Motor neuron (in vitro differentiated cells): ENCODE data around the gene CD4. TPM values are rescaled to one million over a fixed set of nuclear protein-coding genes. Genes with fewer than 3 reads are reported as not detected.
A peak's percentile ranks its signal among the peaks of the same experiment; 100 is the strongest.

Experiments used
- ATAC-seq, 8 experiments: fragments of 200-7000 bp; cut with Tn5 transposase; replicated peaks in 6 of 8; 2 replicates each; pipeline ENCODE4 v1.8.0; 2021; ENCODE audit warnings: mild to moderate bottlenecking in 8 of 8, moderate library complexity in 8 of 8
- H3K27ac ChIP-seq, 2 donors: fragments of 250-450 bp; sonication (Bioruptor Pico); 2 replicates each; pipeline ENCODE4 v1.9.0; 2021; ENCODE audit warnings: antibody characterized with exemption in 2 of 2, mild to moderate bottlenecking in 2 of 2, moderate library complexity in 1 of 2
- H3K4me1 ChIP-seq, 2 donors: fragments of 250-450 bp; sonication (Bioruptor Pico); replicated peaks in 1 of 2; 2 replicates each; pipeline ENCODE4 v1.6.1; 2021; ENCODE audit warnings: antibody characterized with exemption in 2 of 2, mild to moderate bottlenecking in 2 of 2, moderate library complexity in 1 of 2
- H3K4me3 ChIP-seq, 5 donors: fragments of 250-450 bp; sonication (Bioruptor Pico); 2 replicates each; pipeline ENCODE4 v1.9.0; 2021; ENCODE audit warnings: antibody characterized with exemption in 5 of 5, mild to moderate bottlenecking in 5 of 5, moderate library complexity in 4 of 5
- WGBS, 10 experiments: fragments of 450-650 bp; shearing (Covaris generic); methylation state at CpG; one replicate each; pipeline ENCODE4 v1.0.0; 2022; 5-methylcytosine and 5-hydroxymethylcytosine counted together
- in situ Hi-C, 9 experiments: fragments of 400-800 bp; cut with MboI; loops; one replicate each; pipeline ENCODE4 v1.15.0; 2021; ENCODE audit warnings: low sequenced_read_pairs in 9 of 9, low pct_unique_long_range_greater_than_20kb in 2 of 9; ENCODE audit not compliant: unreplicated experiment in 9 of 9
- total RNA-seq, 8 experiments: library from RNA; unstranded; fragments of 300-600 nt; gene quantifications; 2 replicates each; pipeline versions ENCODE4 v1.2.3 to v1.2.4, GENCODE V29; 2022

Gene CD4
- total RNA-seq, 8 experiments from 2014 or later = 0.49 to 2.8 (median 1.1) TPM

- WGBS, 10 experiments = 70 to 100% (median 90%) methylated on average over 1 to 6 of the region's 12 CpGs; no CpG with 5 or more reads in 4 of the 10 experiments
- Histone ChIP-seq H3K4me3 (no peak overlapping the region), H3K27ac (no peak overlapping the region), H3K4me1 (peaks cover 17 to 18% of the 10 kb centered on the region in 2 donors)
- no peak for ATAC-seq
- in situ Hi-C loops = loop anchor here in 1 of 9 experiments (25.0 kb wide), 1 partner anchor 94 kb away; no protein-coding TSS in a partner anchor
Measured at GRCh38 chr12:6831450-6831995, 42.2 kb downstream of the CD4 start.

- in situ Hi-C loops = loop anchor here in 1 of 9 experiments (25.0 kb wide), 1 partner anchor 95 kb away; no protein-coding TSS in a partner anchor
- ATAC-seq = no peak
- WGBS, 10 experiments = 91 to 100% (median 98%) methylated on average over 3 to 4 of the region's 4 CpGs; no CpG with 5 or more reads in 4 of the 10 experiments
- no peak overlapping the region for H3K27ac ChIP-seq
- no peak overlapping the region for H3K4me3 ChIP-seq
- H3K4me1 ChIP-seq = peaks cover 11 to 12% of the 10 kb centered on the region in 2 donors
Measured at GRCh38 chr12:6832125-6832524, 42.8 kb downstream of the CD4 start.

GRCh38 chr12:6833189-6833890 is 44.0 kb downstream of the CD4 start:
- H3K27ac ChIP-seq = no peak overlapping the region
- no peak overlapping the region for H3K4me3 ChIP-seq
- peaks cover 9% of the 10 kb centered on the region in 2 donors for H3K4me1 ChIP-seq
- no peak for ATAC-seq
- in situ Hi-C loops = loop anchor here in 1 of 9 experiments (25.0 kb wide), 1 partner anchor 96 kb away; no protein-coding TSS in a partner anchor
- WGBS, 10 experiments = 60 to 100% (median 93%) methylated on average over 1 to 5 of the region's 6 CpGs; no CpG with 5 or more reads in 1 of the 10 experiments

GRCh38 chr12:6834254-6834653 is 44.9 kb downstream of the CD4 start:
- H3K27ac ChIP-seq = no peak overlapping the region
- no peak for ATAC-seq
- peaks cover 13 to 14% of the 10 kb centered on the region in 2 donors for H3K4me1 ChIP-seq
- WGBS, 10 experiments = 33 to 100% (median 94%) methylated on average over 1 of the region's 1 CpG; no CpG with 5 or more reads in 6 of the 10 experiments
- no peak overlapping the region for H3K4me3 ChIP-seq
- in situ Hi-C loops = loop anchor here in 1 of 9 experiments (25.0 kb wide), 1 partner anchor 97 kb away; no protein-coding TSS in a partner anchor

GRCh38 chr12:6834873-6835272 is 45.5 kb downstream of the CD4 start:
- 74 to 100% (median 86%) methylated on average over 1 to 5 of the region's 5 CpGs; no CpG with 5 or more reads in 3 of the 10 experiments for WGBS, 10 experiments
- H3K4me3 ChIP-seq = no peak overlapping the region
- H3K27ac ChIP-seq = no peak overlapping the region
- in situ Hi-C loops = loop anchor here in 1 of 9 experiments (25.0 kb wide), 1 partner anchor 98 kb away; no protein-coding TSS in a partner anchor
- peaks cover 19% of the 10 kb centered on the region in 2 donors for H3K4me1 ChIP-seq
- ATAC-seq = no peak

GRCh38 chr12:6836851-6837250 is 47.5 kb downstream of the CD4 start:
- no peak overlapping the region for H3K27ac ChIP-seq
- peaks cover 20 to 28% of the 10 kb centered on the region in 2 donors for H3K4me1 ChIP-seq
- ATAC-seq = no peak
- no peak overlapping the region for H3K4me3 ChIP-seq
- 40 to 100% (median 87%) methylated on average over 1 to 3 of the region's 16 CpGs; no CpG with 5 or more reads in 7 of the 10 experiments for WGBS, 10 experiments
- in situ Hi-C loops = loop anchor here in 1 of 9 experiments (25.0 kb wide), 1 partner anchor 100 kb away; no protein-coding TSS in a partner anchor

- in situ Hi-C loops = loop anchor here in 1 of 9 experiments (25.0 kb wide), 1 partner anchor 100 kb away; no protein-coding TSS in a partner anchor
- 94 to 100% methylated on average over 7 to 10 of the region's 26 CpGs; no CpG with 5 or more reads in 8 of the 10 experiments for WGBS, 10 experiments
- Histone ChIP-seq H3K4me3 (no peak overlapping the region), H3K27ac (no peak overlapping the region), H3K4me1 (peaks cover 20 to 28% of the 10 kb centered on the region in 2 donors)
- no peak for ATAC-seq
Measured at GRCh38 chr12:6837370-6838060, 48.2 kb downstream of the CD4 start.

- WGBS, 10 experiments = 80 to 100% (median 95%) methylated on average over 2 to 13 of the region's 16 CpGs; no CpG with 5 or more reads in 3 of the 10 experiments
- peaks cover 20 to 28% of the 10 kb centered on the region in 2 donors for H3K4me1 ChIP-seq
- H3K4me3 ChIP-seq = no peak overlapping the region
- H3K27ac ChIP-seq = peak overlapping the region in 1 of 2 donors; percentile 76
- in situ Hi-C loops = loop anchor here in 1 of 9 experiments (25.0 kb wide), 1 partner anchor 102 kb away; no protein-coding TSS in a partner anchor
- no peak for ATAC-seq
Measured at GRCh38 chr12:6838854-6839253, 49.5 kb downstream of the CD4 start.

- H3K27ac ChIP-seq = peak overlapping the region; percentile 41 to 77
- H3K4me3 ChIP-seq = no peak overlapping the region
- ATAC-seq = peak in 5 of 8 experiments; percentile 60 to 83 (median 81)
- WGBS, 10 experiments = 0 to 83% (median 50%) methylated on average over 2 to 3 of the region's 10 CpGs; no CpG with 5 or more reads in 5 of the 10 experiments
- in situ Hi-C loops = loop anchor here in 1 of 9 experiments (25.0 kb wide), 1 partner anchor 102 kb away; no protein-coding TSS in a partner anchor
- H3K4me1 ChIP-seq = peaks cover 20 to 28% of the 10 kb centered on the region in 2 donors
Measured at GRCh38 chr12:6839482-6840201, 50.3 kb downstream of the CD4 start.

- H3K4me1 ChIP-seq = peaks cover 20 to 28% of the 10 kb centered on the region in 2 donors
- H3K27ac ChIP-seq = peak overlapping the region; percentile 41 to 77
- no peak overlapping the region for H3K4me3 ChIP-seq
- in situ Hi-C loops = loop anchor here in 1 of 9 experiments (25.0 kb wide), 1 partner anchor 103 kb away; no protein-coding TSS in a partner anchor
- peak in 5 of 8 experiments; percentile 46 to 56 (median 51) for ATAC-seq
- no CpG with 5 or more reads among the region's 1 CpG for WGBS, 10 experiments
Measured at GRCh38 chr12:6840330-6840729, 51.0 kb downstream of the CD4 start.

- Histone ChIP-seq H3K4me1 (peaks cover 20 to 28% of the 10 kb centered on the region in 2 donors), H3K27ac (peak within 1 kb of the TSS; percentile 41 to 77), H3K4me3 (no peak within 1 kb of the TSS)
- WGBS, 10 experiments = 80 to 100% (median 91%) methylated on average over 1 to 4 of the region's 24 CpGs; no CpG with 5 or more reads in 6 of the 10 experiments
- ATAC-seq = peak in 5 of 8 experiments; percentile 11 to 28 (median 21)
- in situ Hi-C loops = loop anchor here in 1 of 9 experiments (25.0 kb wide), 1 partner anchor 104 kb away; no protein-coding TSS in a partner anchor
Measured at GRCh38 chr12:6840761-6841515, 51.6 kb downstream of the CD4 start, which contains the start of gene GNB3. Gene GNB3 (plus strand): TSS chr12:6840925. CDS start chr12:6841288, 363 bp downstream.
